SK-N-DZ (cell line): ENCODE data around the gene OXCT2.
"Not testable (repeated sequence)": the region's sequence is repeated elsewhere in the genome, so short reads cannot be mapped to it uniquely, and the experiment has no call there.

Experiments
- DNase-seq: peaks from one replicate; pipeline ENCODE4 v3.0.0-alpha.2; 2015; ENCODE audit warnings: low spot score

The OXCT2 gene

DNA sequence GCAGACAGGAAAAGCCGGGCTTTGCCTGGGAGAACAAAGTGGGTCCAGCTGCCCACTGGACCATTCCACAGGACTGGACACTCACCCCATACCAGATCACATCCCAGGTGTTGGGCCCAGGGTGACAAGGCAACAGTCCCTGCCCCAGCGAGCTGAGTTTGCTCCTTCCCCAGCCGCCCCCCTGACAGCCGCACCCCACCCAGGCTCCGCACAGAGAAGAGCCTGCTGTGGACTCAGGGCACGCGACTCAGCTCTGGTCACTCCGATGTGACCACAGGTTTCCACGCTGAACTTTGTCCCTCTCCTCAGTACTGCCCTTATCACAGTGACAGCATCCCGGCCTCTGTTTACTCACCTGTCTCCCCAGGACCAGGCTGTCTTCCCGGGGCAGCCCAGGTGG is 16.3 kb upstream of the OXCT2 start:
- no peak for DNase-seq

DNA sequence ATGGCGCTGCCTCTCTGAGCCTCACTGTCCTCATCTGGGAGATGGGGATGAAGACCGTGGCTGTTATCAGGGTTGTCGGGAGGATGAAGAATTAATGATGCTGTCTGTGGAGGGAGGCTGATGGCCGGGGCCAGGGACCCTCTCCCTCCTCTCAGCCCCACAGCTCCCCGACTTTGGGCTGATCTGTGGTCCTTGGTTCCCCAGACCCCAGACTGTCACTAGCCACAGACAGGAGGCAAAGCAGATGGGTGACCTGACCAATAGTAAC is 15.9 kb upstream of the OXCT2 start:
- not testable (repeated sequence) for DNase-seq

DNA sequence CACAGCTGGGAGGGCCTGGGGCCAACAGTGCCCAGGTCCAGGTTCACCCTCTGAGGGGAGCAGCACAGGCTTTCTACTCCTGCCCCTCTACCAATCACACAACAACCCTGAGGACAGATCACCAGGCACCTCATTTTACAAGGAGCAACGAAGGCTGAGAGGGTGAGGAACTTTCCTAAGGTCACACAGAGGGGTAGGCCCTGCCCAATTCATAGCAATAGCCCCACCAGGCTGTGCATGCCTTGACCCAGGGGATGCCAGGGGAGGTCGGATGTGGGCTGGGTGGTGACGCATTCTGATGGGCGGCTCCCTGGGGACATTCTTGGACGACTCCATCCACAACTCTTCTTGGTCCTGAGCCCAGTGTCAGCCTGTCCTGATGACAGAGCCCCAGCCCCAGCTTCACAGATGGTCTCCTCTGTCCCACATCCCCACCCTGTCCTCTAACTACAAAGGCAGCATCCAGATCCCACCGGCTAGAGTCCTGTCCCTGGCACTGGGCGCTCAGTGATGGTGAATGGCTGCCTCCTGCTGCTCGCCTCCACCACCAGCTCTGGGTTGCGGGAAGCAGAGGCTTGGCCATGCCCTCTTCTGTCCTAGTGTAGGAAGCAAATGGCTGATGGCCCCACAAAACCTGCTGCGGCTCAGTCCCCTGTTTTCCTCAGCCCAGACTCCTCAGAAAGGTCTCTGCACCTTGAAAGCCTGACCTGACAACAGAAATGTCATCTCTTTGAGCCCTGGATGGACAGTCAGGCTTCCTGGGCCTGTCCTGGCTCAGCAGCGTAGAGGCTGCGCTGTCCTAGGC is 15.4 kb upstream of the OXCT2 start:
- not testable (repeated sequence) for DNase-seq

DNA sequence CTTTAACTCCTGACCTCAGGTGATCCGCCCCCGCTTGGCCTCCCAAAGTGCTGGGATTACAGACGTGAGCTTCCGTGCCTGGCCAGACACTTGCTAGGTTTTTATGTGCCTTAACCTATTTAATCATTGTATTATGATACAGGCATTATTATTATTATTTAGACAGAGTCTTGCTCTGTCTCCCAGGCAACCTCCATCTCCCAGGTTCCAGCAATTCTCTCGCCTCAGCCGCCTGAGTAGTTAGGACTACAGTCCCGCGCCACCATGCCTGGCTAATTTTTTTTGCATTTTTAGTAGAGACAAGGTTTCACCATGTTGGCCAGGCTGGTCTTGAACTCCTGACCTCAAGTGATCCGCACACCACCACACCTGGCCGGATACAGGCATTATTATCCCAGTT is 11.5 kb upstream of the OXCT2 start:
- not testable (repeated sequence) for DNase-seq

DNA sequence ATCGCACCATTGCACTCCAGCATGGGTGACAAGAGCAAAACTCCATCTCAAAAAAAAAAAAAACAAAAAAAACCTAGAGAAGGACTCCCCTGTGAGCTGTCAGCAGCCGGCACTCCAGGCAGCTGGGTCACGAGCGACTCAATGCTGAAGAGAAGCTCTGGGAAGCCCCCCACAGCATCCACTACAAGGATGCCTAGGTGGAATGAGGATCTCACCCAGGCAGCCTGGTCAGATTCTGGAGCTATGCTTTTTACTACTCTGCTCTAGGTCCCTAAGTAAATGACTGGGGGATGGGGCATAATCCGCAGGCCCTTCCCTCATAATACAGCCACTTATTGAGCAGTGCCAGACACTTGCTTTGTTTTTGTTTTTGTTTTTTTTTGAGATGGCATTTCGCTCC is 11.0 kb upstream of the OXCT2 start:
- no peak for DNase-seq

DNA sequence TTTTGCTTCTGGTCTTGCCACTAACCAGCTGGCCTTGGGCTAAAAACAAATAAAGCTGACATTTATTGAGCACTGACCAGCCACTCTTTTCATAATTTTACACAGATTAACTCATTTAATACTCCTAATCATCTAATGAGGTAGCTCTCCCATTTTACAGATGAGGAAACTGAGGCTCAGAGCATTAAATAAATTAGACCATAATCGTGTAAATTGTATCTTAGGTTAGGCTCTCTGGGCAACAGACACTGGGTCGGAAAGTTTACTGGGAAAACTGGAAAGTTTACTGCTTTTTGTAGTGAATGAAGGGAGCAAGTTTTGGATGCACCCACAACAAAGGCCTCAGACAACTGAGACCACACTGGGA is 10.2 kb upstream of the OXCT2 start:
- no peak for DNase-seq

DNA sequence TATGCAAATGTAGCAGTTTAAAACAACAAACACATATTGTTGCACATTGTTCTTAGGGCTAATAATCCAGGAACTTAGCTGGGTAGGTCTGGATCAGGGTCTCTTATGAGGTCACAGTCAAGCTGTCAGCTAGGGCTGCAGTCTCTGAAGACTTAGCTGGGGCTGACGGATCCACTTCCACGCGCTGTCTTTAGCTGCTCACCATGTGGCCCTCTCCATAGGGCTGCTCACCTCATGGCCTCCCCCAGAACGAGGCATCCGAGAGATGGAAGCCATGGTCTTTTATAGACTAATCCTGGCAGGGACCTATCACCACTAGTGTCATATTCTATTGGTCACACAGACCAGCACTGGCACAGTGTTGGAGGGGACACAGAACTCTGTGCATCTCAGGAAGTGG is 8.7 kb upstream of the OXCT2 start:
- DNase-seq, result no peak

DNA sequence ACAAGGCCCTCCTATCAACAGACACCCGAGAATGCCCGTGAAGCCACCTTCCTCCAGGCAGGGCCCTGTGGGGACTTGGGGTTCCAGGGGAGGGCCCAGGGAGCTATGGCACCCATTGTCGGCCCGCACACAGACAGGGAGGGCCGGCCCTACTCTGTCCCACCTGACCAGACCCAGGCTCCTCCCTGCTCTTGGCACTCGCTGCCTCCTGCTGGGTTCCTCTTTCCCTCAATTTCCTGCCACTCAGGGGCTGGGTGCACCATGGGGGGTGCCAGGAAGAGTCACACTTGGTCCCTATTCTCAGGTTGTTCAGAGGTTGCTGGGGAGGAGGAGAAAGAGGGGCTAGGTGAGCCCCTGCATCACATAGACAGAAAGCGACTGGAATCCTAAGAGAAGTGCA is 8.0 kb upstream of the OXCT2 start:
- DNase-seq, result no peak

DNA sequence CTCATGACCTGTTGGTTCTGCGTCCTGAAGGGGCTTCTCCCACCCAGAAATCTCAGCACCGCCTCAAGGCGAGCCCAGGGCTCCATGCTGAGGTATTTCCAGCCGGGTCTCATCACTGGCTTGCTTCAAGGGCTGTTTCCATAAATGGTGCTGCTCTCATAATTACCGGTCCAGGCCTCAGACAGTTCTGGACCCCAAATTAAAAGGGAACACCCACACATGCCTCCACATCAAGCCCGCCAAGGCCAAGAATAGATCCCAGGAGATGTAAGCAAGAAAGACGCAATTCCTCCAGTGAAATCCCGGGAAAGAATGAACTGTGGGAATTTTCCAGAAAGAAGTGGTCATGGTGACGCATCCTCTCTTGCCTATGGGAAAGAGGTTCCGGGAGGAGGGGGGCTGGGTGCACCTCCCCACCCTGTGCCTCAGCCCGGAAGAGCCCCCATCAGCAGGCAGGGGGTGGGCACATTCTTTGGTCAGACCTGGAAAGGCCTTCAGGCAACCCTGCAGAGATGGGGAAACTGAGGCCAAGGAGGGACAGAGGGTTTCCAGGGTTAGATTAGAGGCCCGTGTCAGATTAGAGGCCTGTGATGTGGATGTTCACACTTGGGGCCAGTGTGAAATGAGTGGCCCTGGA is 7.4 kb upstream of the OXCT2 start:
- DNase-seq, result not testable (repeated sequence)

DNA sequence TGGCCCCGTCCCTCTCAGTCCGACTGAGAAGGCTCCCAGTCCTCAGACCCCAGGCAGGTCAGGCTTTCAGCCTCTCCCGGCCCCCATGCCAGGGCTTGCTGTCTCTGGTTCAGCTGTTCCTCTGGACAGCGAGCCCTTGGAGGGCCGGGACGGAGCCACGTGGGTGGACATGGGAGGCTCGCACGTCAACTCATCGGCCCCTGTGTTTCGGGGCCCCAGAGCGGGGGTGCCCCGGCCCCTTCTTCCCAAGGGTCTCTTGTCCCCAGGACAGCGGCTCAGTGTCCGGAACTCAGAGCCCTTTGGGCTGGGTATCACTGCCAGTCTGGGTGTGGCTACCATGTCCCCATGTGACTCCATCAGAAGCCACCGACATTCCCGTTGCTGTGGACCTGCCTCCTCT is 6.7 kb upstream of the OXCT2 start:
- DNase-seq, result not testable (repeated sequence)

DNA sequence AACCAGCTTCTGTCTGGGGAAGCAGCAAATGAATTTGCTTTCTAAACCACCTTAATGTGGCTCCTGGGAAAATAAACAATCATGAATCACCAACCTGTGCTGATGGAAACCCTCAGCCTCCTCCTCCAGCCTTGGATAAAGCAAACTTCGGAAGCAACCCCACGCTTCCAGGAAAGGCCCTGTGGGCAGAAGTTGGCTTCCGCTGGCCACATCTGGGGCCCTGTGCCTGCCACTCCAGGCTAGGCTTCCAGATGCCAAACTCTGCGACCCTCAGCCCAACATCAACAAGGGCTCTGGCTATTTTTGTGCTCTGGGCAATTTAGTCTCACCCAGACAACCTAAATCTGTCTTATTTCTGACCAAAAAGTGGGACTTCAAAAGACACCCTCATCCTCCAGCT is 6.2 kb upstream of the OXCT2 start:
- no peak for DNase-seq

DNA sequence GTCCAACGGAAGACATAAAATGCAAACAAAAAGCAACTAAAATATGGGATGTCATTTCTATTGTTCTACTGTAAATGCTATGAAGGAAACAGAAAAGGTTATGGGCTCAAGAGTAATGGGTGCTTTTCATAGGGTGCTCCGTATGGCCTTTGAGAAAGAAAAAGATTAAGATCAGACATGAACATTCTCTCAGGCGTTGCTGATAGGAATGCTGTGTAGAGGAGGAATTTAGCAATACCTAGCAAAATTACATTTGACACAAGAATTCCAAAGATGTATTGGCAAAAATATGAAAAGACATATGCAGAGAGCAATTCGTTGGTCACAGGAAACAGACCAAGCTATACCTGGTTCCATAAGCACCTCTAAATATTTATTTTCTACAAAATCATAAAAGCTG is 5.7 kb upstream of the OXCT2 start:
- DNase-seq, result no peak

DNA sequence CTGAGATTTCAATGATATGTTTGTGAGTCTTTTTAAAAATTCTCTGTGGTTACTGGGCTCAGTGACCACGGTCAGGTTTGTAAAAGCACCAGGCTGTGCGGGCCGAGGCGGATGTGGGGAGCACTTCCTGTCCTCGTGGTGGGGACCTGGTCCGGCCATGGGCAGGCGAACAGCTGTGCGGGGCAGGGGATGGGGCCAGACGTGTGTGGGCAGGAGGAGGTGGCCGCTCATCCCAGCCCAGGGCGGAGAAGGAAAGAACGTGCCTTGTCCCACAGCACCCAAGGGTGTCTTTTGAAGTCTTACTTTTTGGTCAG is 5.2 kb upstream of the OXCT2 start:
- no peak for DNase-seq

DNA sequence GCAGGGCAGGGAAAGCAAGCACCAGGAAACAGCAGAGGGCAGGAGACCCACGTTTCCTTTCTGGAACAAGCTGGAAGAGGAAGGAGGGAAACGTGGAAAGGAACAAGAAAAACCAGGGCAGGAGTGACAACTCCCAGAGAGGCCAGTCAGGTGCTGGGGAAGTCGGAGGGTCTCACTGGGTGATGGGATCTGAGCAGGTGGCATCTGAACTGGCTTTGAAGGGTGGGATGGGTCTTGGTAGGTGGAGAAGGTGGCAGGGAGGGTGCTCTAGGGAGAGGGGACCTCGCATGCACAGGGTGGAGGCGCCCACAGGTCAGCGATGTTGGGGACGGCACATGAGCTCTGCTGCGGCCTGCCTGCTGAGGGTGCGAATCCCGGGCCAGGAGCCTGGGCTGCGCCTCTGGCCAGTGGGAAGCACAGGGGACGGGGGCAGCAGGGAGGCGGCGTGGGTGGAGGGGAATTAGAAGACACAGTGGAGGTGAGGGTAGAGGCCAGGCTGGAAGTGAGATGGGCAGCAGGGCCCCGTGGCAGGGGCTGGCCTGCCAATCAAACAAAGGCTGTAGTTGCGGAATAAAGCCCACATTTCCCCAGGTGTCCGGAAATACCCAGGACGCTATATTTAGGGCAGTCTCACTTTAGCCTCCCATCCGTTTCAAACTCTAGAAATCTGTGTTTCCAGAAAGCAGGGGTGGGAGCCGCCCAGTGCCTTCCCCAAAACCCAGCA is 4.7 kb upstream of the OXCT2 start:
- not testable (repeated sequence) for DNase-seq

DNA sequence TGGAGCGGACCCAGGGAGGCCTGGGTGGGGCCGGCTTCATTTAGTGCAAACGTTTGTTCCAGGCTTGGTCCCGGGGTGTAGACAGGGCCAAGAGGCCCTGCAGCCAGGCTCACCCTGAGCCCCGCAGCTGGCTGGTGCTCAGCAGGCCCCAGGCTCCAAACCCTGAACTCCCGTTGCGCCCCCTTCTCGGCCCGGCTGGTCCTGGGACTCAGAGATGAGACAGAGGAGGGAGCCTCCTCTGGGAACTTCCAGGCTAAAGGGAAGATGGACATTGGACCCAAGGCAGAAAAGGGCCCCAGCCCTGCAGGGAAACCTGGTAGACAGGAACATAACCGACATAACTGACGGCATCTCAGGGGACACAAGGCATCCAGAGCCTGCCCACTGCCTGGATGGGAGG is 4.0 kb upstream of the OXCT2 start:
- DNase-seq, result not testable (repeated sequence)

DNA sequence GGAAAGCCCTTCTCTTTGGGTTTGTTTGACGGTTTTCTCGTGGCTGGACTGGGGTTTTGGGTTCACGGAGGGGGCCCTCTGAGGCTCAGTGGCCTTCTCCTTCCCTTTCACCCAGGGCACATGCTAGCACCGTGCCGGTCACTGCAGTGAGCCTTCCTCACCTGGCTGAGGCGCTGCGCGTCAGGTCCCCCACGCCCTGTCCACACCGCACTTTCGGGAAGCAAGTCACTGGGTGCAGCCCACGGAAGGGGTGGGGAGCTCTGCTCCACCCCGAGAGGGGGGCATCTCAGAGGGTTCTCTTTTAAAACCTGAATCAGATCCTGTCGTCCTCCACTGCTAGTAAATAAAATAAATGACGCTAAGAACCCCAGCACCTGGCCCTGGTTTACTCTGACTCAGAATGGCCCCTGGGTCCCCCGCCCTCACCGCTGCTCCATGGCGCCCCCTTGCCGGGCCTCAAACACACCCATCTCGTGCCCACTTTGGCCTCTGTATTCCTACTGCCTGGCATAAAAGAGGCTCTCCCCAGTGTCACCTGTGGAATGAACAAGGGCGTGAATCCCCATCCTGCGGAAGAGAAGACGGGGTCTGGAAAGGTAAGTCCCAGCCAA is 2.3 kb upstream of the OXCT2 start:
- DNase-seq, result not testable (repeated sequence)

DNA sequence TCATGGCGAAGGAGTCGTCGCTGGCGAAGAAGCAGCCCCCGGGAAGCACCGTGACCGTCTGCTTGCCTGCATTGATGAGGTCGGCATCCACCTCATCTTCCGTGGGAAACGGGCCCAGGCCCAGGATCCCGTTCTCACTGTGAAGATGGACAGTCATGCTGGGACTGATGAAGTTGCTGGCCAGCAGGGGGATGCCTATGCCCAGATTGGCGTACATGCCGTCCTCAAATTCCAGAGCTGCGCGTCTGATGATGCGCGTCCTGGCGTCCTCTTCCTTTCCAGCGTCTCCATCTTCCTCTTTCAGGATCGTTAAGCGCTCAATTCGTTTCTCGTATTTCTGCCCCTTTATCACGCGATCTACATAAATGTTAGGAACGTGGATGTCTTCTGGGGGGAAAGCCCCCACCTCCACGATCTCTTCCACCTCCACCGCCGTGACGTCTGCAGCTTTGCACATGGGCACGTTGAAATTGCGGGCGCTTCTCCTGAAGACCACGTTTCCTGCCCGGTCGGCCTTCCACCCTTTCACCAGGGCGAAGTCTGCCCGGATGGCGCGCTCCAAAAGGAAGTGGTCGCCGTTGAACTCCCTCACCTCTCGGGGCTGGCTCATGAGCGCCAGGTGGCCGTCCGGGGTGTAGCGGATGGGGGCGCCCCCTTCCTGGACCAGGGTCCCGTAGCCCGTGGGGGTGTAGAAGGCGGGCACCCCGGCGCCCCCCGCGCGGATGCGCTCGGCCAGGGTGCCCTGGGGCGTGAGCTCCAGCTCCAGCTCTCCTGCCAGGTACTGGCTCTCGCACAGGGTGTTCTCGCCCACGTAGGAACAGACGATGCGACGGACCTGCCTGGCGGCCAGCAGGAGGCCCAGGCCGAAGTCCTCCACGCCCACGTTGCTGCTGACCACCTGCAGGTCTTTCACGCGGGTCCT is 787 bp downstream of the OXCT2 start:
- DNase-seq, result not testable (repeated sequence)

DNA sequence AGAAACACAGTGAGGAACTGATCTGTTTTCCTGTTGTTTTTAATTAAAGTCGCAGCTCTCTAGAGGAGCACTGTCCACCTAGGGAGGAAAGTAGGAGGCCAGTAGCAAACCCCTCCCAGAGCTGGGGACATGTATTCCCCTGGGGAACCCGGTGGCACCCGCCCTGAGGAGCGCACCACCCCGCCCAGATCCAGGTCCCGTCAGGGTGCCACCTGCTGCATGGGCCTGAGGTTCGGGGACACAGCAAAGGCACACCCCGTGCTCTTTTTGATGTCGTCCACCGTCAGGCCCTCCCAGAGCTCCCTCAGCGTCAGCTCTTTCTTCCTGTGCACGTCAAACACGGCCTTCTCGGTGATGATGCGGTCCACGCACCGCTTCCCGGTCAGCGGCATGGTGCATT is 1.6 kb downstream of the OXCT2 start:
- not testable (repeated sequence) for DNase-seq

DNA sequence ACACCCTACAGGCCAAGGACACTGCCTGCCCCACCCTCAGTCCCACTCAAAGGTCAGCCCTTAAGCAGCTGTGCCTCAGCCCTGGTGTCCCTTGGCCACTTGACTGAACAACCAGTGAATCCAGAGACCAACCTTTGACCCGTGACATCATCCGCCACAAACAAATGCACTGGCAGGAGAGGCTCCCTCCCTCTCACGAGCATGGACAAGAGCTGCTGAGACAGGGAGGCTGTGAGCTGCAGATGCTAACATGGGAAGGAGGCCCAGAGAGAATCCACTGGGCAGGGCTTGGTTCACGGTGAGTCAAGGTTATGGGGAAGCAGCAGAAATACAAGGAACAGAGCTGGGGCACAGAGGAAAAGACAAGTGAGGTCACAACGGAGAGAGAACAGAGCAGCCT is 4.7 kb downstream of the OXCT2 start:
- not testable (repeated sequence) for DNase-seq

DNA sequence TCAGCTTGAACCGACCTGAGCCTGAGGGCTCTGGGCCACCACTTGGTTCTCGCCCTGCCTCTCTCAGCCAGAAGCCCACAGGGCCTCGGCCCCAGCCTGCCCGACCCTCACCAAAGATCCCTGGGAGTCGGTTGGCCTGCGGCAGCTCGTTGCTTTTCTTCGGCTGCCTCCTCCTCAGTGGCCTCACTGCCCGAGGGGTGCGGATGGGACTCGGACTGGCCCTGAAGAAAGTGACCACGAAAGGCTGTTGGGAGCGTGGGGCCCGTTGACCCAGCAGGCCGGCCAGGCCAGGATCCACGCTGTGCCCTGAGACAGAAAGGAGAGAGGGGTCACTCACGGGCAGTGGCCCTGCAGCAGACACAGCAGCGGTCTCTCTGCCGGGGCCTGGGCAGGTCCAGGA is 6.6 kb downstream of the OXCT2 start:
- DNase-seq, result not testable (repeated sequence)

DNA sequence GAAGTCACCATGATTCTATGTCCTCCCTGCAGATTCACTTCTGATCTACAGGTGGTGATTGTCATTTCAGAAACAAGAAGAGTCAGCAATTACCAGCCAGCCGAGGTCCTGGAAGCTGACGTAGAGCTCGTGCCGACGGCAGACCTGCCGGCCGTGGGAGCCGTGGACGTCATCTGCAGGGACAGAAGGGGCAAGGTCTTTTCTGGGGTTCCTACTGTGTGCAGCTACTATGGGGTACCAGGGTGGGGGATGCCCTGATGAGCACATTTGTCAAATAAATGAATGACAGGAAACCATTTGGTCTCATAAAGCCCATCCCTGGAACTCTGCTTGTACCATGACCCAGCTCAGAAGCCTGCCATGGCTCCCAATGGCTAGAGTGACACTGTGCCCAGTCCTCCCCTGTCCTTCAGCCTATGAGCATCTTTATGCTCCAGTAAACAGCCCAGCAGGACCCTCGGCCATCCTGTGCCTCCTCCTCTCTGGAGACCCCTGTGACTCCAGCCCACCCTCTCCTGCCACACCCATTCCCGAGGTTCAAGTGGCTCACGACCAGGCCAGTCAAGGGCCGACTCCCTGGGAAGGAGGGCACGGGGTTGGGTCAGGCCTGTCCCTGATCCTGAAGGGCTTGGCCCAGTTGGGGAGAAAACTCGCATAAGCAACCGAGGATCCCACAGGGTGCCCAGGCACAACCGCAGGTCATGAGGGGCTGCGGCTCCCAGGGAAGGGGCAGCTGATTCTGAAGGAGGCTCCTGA is 7.4 kb downstream of the OXCT2 start:
- not testable (repeated sequence) for DNase-seq
